Stimulated activated CD4-positive, alpha-beta T cell treated with anti-CD3 and anti-CD28 coated beads, TNF-alpha, amount 100 ng/mL, for 1 hour (primary cell): ENCODE results near the gene FRMD1.

Experiments used
- DNase-seq, 3 donors: peaks; one replicate each; pipeline ENCODE4 v3.0.0-alpha.2; 2020; ENCODE audit warnings: low read depth in 3 of 3, low spot score in 1 of 3

The FRMD1 gene

DNA sequence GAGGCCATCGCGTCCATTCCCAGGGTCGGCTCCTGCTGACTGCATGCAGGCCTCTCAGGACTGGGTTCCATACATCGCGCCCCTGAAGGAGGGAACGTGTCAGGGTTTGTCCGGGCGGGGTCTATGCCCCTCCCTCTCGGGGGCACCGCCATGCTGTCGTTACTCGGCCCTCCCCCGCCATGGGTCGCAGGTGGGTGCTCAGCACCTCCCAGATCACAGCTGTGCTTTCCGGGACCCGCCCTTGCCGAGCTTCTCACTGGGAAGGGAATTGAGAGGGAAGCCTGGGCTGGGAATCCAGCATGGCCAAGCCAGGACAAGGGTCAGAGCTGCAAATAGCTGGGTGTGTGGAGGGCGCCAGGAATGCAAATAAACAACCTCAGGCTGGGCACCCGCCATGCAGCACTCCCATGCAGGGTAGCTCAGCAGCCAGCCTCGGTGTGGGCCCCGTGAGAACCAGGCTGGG, at the start of gene FRMD1:
FRMD1 (minus strand) TSS at position 270 of the 463 bp plus-strand sequence; CDS start at position 152, 118 bp downstream.
- DNase-seq = no peak

DNA sequence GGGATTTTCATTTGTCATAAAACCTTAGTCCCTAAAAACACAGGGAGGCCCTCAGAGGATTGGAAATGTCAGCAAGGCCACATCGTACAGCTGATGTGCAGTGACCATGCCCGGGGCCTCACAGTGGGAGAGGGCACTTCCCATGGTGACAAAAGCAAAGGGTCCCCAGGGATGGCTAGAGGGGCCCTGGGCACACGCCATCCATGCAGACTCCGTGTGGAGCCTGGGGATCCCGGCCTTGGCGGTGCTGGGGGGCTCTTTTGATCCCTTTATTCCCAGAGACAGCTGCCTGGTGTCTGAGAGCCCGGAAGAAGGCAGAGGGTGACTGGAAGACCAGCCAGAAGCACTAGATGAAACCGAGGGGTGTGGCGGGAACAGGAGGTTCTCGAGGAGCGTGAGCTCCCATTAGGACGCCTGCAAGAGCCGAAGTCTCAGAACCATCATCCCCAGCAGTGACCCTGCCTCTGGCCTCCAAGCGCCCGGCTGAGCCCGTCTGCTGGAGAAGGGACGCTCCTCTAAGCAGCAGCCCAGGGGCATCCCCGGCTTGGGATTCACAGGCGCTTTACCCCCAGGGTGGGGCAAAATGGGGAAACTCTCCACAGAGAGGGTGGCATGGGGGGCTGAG, 49.1 kb upstream of the FRMD1 start:
- no peak for DNase-seq

DNA sequence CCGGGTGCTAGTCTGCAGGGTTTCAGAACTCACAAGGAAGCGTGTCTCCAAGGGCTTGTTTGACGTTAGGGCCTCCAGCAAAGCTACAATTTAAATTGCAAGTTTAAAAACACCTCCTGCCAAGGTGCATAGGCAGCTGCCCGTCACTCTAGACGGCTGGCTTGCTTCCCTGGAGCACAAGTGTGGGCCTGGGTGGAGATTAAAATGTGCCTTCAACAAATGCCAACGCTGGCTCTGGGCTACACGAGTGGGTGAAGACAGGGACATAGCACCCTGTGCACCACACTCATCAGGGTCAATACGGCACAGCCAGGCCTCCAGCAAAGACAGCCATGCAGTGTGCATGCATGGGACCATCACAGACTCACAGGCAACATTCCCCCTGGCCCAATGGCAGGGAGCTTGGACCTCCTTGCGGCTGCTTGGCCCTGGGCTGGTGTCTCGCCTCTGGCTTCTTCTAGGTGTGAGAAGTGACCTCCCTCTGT, 48.4 kb upstream of the FRMD1 start:
- DNase-seq = no peak

DNA sequence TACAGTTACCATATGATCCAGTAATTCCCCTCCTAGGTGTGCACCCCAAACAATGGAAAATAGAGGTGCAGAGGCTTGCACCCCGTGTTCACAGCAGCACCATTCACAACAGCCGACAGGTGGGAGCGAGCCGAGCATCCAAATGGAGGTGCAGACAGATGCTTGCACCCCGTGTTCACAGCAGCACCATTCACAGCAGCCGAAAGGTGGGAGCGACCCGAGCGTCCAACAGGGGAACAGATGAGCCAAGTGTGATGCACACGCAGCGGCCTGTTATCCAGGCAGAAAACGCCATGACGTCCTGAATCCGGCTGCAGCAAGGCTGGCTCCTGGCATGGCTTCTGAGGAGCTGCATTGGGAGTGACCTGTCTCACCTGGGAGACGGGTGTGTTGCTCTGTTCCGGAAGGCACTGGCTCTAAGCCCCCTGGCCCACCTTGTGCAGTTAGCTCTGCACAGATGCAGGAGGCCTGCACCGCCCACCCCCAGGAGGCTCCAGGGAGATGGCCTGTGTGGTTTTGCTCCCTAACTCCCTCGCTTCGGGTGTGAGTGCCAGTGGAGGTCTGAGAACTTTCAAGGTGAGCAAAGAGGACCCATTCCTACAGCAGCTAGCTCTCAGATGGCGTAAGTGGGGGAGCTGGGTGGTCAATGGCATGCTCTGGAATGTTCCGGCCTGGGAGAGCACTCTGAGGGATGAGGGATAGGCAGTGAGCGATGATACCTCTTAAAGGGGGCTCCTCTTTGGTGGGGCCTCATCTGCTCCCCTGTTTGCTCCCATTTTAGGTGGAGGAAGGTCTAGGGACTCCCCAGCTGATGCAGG, 47.8 kb upstream of the FRMD1 start:
- DNase-seq = no peak

DNA sequence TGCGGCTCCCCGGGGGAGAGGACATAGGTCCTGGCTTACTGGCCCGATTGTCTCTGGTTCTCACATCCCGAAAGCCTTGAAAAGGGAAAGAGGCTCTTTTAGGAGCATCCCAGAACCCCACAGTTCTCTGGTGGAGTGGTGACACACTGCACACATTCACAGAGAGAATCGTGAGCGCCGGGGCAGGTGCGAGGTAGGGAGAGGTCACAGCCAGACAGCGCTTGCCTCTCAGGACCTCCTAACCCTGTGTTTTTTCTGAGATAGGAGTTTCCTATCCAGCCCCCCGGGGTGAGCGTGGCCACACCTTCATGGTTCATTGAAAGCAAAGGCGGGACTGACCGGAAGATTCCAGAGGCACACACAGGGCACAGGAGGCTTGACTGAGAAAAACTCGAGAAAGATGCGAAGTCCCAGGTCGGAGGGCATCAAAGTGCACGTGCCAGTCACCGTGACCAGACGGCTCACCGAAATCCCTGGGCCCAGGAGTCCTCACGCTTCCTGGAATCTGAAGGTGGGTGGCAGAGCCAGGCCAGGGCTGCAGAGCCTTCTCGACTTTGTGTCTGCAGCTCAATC, 46.5 kb upstream of the FRMD1 start:
- no peak for DNase-seq

DNA sequence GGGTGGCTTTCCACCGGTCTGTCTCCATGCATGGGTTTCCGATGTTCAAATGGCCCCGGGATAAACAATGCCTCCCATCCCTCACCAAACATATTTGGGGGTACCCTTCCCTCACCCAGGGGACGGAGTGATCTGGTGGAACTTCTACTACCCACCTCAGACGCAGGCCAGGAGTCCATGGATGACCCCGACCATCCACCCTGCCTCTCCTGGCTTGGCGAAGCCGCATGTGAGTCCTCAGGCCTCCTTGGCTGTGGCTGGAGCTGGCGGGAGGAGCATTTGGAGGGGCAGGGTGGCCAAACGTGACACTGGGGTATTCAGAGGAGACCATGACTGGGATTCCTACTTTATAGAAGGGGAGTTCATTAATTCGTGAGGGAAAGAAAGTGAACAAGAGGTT, 45.9 kb upstream of the FRMD1 start:
- DNase-seq = no peak

DNA sequence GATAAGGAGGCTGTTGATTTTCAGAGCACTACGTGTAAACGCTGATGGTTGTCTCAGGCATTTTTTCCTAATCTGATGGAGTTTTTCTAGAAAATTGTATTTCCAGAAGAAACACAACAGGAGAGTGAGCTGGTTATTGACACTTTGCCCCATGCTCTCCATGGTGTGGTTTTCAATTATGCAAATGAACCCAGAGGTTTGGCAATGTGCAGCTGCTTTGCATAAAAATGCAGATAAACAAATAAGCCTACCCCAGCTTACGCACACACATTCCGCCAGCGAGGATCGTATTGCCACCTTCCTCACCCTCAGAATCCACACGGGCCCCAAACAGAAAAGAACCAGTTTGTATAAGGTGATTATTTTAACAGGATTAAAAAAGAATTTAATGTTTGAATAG, 45.1 kb upstream of the FRMD1 start:
- no peak for DNase-seq

DNA sequence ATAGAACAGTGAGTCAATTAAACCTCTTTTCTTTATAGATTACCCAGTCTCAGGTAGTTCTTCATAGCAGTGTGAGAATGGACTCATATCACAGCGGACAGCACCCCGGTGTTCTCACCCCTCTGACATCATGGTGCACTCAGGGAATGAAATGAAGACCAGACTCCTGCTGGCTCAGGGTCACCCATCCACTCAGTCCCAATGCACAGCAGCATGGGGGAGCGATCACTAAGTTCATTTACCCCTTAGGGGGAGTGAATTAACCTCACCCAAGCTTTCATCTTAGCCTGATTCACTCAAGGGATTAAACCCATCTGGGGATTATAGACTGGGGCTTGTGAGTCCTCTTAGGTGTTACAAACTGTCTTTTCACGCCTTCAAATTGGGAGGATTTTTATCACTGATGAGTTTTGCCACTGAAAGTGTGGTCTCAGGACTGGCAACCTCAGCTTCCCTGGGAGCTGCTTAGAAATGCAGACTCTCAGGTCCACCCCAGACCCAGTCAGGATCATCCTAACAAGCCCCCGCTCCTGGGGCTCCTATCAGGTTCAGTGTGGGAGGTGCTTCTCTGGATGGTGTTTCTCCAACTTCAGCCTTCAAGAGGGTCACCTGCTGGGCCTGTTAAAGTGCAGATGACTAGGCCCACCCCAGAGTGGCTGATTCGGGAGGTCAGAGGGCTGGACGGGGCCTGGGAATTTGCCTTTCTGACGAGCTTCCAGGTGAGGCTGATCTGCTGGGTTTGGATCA, 44.3 kb upstream of the FRMD1 start:
- DNase-seq = no peak

DNA sequence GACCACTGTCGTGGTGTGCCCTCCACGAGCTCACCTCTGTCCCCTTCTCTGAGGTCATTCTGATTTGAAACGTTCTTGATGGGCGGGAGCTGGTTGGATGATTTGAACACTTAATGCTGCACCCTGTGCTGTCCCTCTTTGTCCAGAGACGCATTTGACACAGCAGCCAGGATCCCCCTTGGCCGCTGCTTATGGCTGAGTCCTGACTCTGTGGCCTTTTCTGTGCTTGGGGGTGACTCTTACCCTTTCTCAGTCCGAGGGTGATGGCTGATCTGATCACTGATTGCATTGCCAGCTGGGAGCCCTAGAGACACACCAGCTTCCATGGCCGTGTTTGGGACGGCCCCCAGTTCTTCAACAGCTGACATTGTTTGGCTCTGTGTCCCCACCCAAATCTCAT, 43.5 kb upstream of the FRMD1 start:
- DNase-seq = no peak

DNA sequence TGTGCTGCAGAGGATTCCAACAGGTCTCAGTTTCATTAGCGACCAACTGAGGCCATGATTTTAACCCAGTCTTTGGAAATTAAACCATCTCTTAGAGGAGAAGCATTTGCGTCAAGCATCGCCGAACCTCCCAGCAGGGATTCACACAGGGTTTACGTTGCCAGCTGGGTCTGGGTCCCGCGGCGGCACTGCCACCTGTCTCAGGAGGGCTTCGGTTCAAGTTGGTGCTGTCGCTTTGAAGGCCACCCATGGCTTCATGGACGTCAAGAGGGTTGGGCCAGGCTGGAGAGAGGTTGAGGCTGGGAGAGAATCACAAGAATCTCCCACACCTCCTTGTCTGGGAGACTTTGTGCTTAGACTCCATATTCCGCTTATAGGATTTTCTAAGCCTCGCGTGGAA, 43.0 kb upstream of the FRMD1 start:
- DNase-seq = no peak

DNA sequence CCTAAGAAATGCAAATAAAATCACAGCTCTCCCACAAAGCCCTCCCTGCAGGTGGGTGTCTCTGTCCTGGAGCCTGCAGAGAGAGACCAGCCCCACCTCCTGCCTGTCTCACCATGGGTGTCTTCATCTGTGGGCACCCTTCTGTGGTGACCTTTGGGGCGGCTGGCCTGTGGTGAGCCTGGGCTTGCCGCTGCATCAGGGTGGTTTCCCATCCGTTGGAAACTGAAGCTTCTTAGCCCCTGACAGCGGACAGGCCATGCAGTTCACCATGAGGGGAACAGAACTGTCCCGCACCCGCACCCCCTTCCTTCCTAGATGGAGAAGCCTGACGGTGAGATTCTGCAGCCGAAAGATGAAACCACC, 42.3 kb upstream of the FRMD1 start:
- no peak for DNase-seq

DNA sequence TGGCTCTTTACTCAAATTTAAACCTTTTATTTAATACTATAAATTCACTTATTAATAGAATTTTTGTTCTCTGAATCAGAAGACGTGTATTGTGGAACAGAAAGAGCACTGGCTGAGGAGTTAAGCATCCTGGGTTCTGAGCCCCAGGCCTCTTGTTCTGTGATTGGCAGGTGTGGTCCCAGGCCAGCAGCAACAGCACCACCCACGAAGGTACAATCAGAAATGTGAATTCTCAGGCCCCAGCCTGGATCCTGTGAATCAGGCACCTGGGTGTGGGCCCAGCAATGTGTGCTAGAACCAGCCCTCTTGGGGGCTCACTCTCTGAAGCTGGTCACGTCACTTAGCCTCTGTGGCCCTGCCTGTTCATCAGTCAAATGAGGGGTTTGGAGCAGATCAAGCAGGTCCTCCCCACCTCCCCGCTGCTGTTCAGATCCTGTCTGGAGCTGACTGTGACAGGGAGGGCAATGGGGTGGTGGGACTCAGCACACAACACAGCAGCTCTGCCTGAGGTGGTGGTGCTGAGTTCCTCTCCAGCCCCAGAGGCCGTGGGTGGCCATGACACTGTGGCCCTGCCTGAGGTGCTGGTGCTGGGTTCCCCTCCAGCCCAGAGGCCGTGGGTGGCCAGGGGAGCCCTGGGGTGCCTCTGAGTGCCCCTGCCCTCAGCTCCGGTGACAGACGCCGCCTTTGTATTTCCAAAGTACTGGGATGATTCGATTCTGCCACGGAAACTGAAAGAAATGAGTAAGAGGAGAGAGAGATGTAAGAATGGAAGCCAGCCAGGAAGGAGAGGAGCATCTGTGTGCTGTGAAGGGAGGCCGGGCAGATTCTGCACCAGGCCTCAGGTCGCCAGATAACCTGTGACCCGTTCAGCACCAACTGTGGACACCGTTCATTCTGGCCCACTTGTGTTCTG, 41.6 kb upstream of the FRMD1 start:
- no peak for DNase-seq

DNA sequence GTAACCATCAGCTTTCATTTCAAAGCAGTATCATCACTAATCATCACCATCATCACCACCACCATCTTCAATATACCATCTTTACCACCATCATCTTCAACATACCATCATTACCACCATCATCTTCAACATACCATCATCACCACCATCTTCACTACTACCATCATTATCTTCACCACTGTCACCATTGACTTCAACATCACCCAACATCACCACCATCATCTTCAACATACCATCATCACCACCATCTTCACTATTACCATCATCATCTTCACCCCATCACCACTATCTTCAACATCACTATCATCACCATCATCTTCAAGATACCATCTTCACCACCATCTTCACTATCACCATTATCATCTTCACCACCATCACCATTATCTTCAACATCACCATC, 40.5 kb upstream of the FRMD1 start:
- DNase-seq = no peak

DNA sequence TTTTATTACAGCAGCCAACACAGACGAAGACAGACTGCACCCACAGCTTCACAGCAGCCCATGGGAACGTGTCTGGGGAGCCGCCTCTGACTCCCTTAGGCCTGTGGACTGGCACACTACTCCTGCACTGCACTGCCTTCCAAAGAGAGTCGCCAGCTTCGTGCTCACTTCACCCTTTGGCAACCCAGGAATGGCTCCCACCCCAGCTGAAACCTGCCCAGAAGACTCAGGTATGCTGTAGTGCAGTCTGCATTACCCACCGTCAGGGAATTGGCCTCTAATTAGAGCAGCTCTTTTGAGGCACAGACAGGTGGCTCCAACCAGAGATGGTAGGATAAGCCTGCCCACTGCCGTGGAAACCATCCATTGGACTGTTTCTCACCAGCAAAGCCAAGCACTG, 39.9 kb upstream of the FRMD1 start:
- DNase-seq = no peak

DNA sequence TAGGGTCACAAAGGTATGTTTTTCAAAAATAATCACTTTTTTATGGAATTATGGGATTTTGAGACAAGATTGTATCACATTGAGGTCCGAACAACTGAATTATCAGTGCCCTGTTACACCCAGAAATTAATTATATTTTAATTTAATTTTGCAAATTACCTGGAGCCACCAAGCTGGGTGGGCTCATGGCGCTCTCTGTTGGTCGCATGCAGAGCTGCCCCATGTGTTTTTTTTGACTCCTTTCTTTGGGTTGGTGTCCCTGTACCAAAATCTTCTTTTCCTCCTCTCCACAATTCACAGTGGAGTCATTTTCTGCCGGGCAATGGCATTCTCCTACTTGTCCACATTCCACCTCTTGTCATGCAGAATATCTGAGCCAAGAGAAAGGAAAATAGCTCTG, 38.9 kb upstream of the FRMD1 start:
- DNase-seq = no peak

DNA sequence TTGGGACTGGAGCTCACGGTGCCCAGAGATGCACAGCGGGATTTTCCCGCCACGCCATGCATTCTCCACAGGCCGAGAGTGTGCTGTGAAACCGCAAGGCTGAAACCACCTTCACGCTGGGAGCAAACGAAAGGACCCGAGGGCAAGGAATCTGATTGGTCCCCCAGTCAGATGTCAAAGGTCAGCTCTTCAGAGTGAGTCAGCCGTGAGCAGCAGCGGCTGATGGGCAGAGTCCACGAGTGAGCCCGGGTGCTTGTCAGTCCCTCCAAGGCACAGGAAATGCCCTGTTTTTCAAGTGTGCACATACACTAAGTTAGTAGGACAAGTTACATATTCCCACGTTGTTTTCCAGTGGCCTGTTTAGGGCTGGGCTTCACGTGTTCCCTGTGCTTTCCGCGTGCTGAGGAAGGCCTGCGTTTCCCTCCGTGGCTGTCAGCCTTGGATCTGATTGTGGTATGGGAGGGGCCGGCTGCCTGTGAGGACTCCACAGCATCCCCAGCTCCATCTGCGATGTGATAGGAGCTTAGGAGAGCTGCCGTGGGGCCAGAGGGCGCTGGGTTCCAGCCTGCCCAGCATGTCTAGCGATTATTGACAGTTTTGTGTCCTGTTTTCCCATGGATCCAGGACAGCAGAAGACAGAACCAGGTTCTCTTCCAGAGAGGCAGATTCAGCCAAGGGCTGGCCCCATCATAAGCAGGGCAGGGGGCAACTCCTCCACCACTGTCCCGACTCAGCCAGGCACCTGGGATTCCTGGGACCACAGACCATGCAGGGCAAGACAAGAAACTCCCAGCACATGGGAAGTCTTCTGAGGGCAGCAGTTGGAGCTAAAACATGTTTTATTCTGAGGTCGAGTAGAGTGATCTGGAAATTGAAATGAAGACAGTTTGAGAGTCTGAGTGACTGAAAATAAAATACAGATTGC, 38.2 kb upstream of the FRMD1 start:
- no peak for DNase-seq

DNA sequence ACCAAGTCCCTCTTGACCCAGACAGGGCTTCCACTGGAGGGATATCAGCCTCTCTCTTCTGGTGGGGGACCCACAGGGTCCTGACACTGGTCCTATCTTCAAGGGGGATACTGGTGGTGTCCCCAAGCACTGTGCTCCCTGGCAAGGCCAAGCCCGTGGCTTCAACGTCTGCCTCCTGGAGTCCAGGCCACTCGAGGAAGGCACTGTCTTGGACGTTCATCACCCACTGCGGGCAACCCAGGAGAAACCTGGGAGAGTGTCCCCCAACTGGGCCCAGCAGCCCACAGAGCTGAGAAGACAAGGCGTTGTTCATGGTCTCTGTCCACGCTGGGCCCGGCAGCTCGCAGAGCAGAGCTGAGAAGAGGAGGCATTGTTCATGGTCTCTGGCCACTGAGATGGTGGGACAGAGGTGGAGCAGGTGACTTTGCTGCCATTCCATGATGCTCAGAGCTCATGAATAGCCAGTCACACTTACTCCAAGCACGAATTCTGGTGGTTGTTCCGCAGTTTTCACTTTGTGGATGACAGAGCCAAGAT, 37.5 kb upstream of the FRMD1 start:
- no peak for DNase-seq

DNA sequence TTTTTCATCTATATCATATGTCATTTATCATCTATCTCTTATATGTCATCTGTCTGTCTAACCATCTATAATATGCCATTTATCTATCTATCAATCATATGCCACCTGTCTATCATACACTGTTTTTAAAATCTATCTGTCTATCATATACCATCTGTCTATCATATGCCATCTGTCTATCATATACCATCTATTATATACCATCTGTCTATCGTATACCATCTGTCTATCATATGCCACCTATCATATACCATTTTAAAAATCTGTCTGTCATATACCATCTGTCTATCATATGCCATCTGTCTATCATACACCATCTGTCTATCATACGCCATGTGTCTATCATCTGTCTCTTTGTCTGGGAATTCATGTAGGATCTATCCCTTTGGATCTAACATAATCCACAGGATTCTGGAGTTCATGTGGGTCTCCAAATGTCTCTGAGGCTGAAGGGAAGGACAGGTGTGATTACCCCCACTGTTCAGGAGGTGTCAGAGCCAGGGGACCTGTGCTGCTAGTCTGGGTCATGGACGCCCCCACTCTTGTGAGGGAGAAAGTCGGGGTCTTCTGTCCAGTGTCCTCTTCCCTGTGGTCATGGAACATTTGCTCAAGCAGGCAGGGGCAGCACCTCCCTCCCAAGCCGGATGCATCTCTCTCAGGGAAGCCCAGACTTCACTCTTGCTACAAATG, 36.9 kb upstream of the FRMD1 start:
- no peak for DNase-seq

DNA sequence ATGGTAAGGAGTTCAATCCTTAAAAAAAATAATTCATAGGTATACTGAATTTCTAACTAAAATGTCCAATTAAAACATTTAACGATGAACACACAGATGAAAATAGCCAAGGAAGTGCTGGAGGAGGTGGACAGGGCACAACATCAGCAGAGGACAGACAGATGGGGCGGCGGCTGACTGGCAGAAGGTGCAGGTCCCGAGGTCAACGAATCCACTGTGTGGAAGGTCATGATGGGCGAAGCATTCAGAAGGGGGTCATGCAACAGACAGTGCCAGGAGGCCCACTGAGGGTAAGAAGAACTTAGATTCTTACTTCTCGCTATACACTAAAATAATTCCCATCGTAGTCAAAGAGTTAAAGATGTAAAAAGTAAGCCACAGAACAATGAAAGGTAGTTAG, 34.2 kb upstream of the FRMD1 start:
- DNase-seq = no peak
